ENCODE results near the gene MECR.

MECR gene

GRCh38 chr1:29230553-29231378 is at the start of gene MECR:
TSS of gene MECR (minus strand) at chr1:29230934. CDS start at chr1:29230906, 28 bp downstream.
- Histone ChIP-seq H3K9ac (ENCODE audit: low read depth, low read length) (peak within 1 kb of the TSS; percentile 100), H3K4me1 (ENCODE audit: insufficient read depth, low read length) (peaks cover 5% of the 10 kb centered on the region; the same call in 1 of the 2 replicates), H3K36me3 (ENCODE audit: insufficient read depth, low read length) (no peaks in the 10 kb centered on the region), H3K9me3 (ENCODE audit: control insufficient read depth, insufficient read depth, low read length) (no peaks in the 10 kb centered on the region)

GRCh38 chr1:29279951-29280391 is 49.2 kb upstream of the MECR start:
- no peaks in the 10 kb centered on the region for H3K9me3 ChIP-seq (ENCODE audit: control insufficient read depth, insufficient read depth, low read length)
- H3K36me3 ChIP-seq (ENCODE audit: insufficient read depth, low read length): peaks cover 4% of the 10 kb centered on the region
- H3K9ac ChIP-seq (ENCODE audit: low read depth, low read length): no peak overlapping the region
- H3K4me1 ChIP-seq (ENCODE audit: insufficient read depth, low read length): peaks cover 9% of the 10 kb centered on the region

- H3K36me3 ChIP-seq (ENCODE audit: insufficient read depth, low read length): no peaks in the 10 kb centered on the region; the same call in 1 of the 2 replicates
- H3K9me3 ChIP-seq (ENCODE audit: control insufficient read depth, insufficient read depth, low read length): no peaks in the 10 kb centered on the region
- H3K9ac ChIP-seq (ENCODE audit: low read depth, low read length): no peak overlapping the region
- H3K4me1 ChIP-seq (ENCODE audit: insufficient read depth, low read length): peaks cover 9% of the 10 kb centered on the region
Observed at GRCh38 chr1:29279406-29279805, 48.7 kb upstream of the MECR start.

GRCh38 chr1:29278124-29278523 is 47.4 kb upstream of the MECR start:
- Histone ChIP-seq H3K36me3 (ENCODE audit: insufficient read depth, low read length) (no peaks in the 10 kb centered on the region; the same call in 1 of the 2 replicates), H3K9ac (ENCODE audit: low read depth, low read length) (no peak overlapping the region), H3K9me3 (ENCODE audit: control insufficient read depth, insufficient read depth, low read length) (no peaks in the 10 kb centered on the region), H3K4me1 (ENCODE audit: insufficient read depth, low read length) (peaks cover 9% of the 10 kb centered on the region)

GRCh38 chr1:29275435-29275834 is 44.7 kb upstream of the MECR start:
- H3K9ac ChIP-seq (ENCODE audit: low read depth, low read length): no peak overlapping the region
- no peaks in the 10 kb centered on the region for H3K9me3 ChIP-seq (ENCODE audit: control insufficient read depth, insufficient read depth, low read length)
- H3K36me3 ChIP-seq (ENCODE audit: insufficient read depth, low read length): no peaks in the 10 kb centered on the region; the same call in 1 of the 2 replicates
- peaks cover 21% of the 10 kb centered on the region for H3K4me1 ChIP-seq (ENCODE audit: insufficient read depth, low read length)

GRCh38 chr1:29272147-29272907 is 41.6 kb upstream of the MECR start:
- Histone ChIP-seq H3K9me3 (ENCODE audit: control insufficient read depth, insufficient read depth, low read length) (no peaks in the 10 kb centered on the region), H3K4me1 (ENCODE audit: insufficient read depth, low read length) (peaks cover 16% of the 10 kb centered on the region), H3K36me3 (ENCODE audit: insufficient read depth, low read length) (no peaks in the 10 kb centered on the region; the same call in 1 of the 2 replicates), H3K9ac (ENCODE audit: low read depth, low read length) (no peak overlapping the region)

- Histone ChIP-seq H3K4me1 (ENCODE audit: insufficient read depth, low read length) (peaks cover 16% of the 10 kb centered on the region), H3K9ac (ENCODE audit: low read depth, low read length) (no peak overlapping the region), H3K36me3 (ENCODE audit: insufficient read depth, low read length) (no peaks in the 10 kb centered on the region; the same call in 1 of the 2 replicates), H3K9me3 (ENCODE audit: control insufficient read depth, insufficient read depth, low read length) (no peaks in the 10 kb centered on the region)
Observed at GRCh38 chr1:29271724-29272123, 41.0 kb upstream of the MECR start.

- Histone ChIP-seq H3K9me3 (ENCODE audit: control insufficient read depth, insufficient read depth, low read length) (no peaks in the 10 kb centered on the region), H3K9ac (ENCODE audit: low read depth, low read length) (no peak overlapping the region), H3K36me3 (ENCODE audit: insufficient read depth, low read length) (no peaks in the 10 kb centered on the region; the same call in 1 of the 2 replicates), H3K4me1 (ENCODE audit: insufficient read depth, low read length) (peaks cover 16% of the 10 kb centered on the region)
Observed at GRCh38 chr1:29270929-29271521, 40.3 kb upstream of the MECR start.

GRCh38 chr1:29269382-29269781 is 38.6 kb upstream of the MECR start:
- Histone ChIP-seq H3K36me3 (ENCODE audit: insufficient read depth, low read length) (no peaks in the 10 kb centered on the region; the same call in 1 of the 2 replicates), H3K4me1 (ENCODE audit: insufficient read depth, low read length) (peaks cover 16% of the 10 kb centered on the region), H3K9me3 (ENCODE audit: control insufficient read depth, insufficient read depth, low read length) (no peaks in the 10 kb centered on the region), H3K9ac (ENCODE audit: low read depth, low read length) (no peak overlapping the region)

GRCh38 chr1:29267321-29268070 is 36.8 kb upstream of the MECR start:
- H3K4me1 ChIP-seq (ENCODE audit: insufficient read depth, low read length): peaks cover 16% of the 10 kb centered on the region
- H3K36me3 ChIP-seq (ENCODE audit: insufficient read depth, low read length): no peaks in the 10 kb centered on the region; the same call in 1 of the 2 replicates
- no peak overlapping the region for H3K9ac ChIP-seq (ENCODE audit: low read depth, low read length)
- no peaks in the 10 kb centered on the region for H3K9me3 ChIP-seq (ENCODE audit: control insufficient read depth, insufficient read depth, low read length)

GRCh38 chr1:29266912-29267311 is 36.2 kb upstream of the MECR start:
- no peaks in the 10 kb centered on the region for H3K9me3 ChIP-seq (ENCODE audit: control insufficient read depth, insufficient read depth, low read length)
- no peak overlapping the region for H3K9ac ChIP-seq (ENCODE audit: low read depth, low read length)
- H3K4me1 ChIP-seq (ENCODE audit: insufficient read depth, low read length): peaks cover 11% of the 10 kb centered on the region
- H3K36me3 ChIP-seq (ENCODE audit: insufficient read depth, low read length): no peaks in the 10 kb centered on the region; the same call in 1 of the 2 replicates

GRCh38 chr1:29264773-29265389 is 34.1 kb upstream of the MECR start:
- Histone ChIP-seq H3K9ac (ENCODE audit: low read depth, low read length) (no peak overlapping the region), H3K4me1 (ENCODE audit: insufficient read depth, low read length) (no peaks in the 10 kb centered on the region), H3K9me3 (ENCODE audit: control insufficient read depth, insufficient read depth, low read length) (no peaks in the 10 kb centered on the region), H3K36me3 (ENCODE audit: insufficient read depth, low read length) (no peaks in the 10 kb centered on the region)

GRCh38 chr1:29260531-29260930 is 29.8 kb upstream of the MECR start:
- Histone ChIP-seq H3K36me3 (ENCODE audit: insufficient read depth, low read length) (no peaks in the 10 kb centered on the region), H3K9me3 (ENCODE audit: control insufficient read depth, insufficient read depth, low read length) (no peaks in the 10 kb centered on the region), H3K9ac (ENCODE audit: low read depth, low read length) (peak overlapping the region; percentile 34; the same call in 1 of the 2 replicates), H3K4me1 (ENCODE audit: insufficient read depth, low read length) (peaks cover 21% of the 10 kb centered on the region)
